ENCODE measurements around the gene AIM2.
"Not testable (repeated sequence)": the region's sequence is repeated elsewhere in the genome, so short reads cannot be mapped to it uniquely, and the experiment has no call there.

AIM2 gene

DNA sequence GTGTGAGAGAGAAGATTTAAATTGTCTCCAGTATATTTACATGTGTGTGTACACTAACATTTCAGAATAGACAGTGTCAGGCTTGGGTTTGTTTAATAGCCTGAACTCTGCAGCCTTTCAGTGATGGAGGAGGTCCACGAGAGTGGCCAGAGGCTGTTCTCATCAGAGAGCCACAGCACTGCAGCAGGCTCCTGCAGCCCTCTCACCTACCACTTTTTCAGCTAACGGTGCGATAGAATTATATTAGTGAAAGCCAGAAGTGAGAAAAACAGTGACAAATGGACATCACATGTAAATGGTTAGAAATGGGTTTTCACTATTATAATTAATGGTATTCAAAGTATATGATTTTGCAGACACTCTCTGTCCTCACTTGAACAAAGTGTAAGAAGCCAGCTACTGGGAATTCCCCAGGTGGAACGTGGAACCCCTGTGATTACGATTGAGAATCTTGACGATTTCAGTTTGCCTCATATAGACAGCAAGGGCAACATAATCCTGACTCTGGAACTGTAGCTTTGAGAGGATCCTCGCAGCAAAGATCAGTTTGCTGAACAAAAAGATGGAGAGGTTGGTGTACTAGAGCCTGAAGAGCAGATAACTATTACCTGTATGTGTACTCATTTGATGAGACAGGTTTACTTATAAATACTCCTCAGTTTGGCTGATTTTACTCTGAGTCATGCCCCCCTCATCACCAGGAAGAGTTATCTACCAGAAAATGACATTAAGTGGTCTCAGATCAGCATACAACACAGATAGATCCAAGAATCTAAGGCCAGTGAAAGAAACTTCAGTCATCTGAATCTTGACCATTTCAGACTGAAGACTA, 35.5 kb downstream of the AIM2 start:
- Mint-ChIP-seq H3K4me3 (no peak overlapping the region), H3K36me3 (ENCODE audit: low read depth) (no peaks in the 10 kb centered on the region), H3K27ac (no peak overlapping the region), H3K4me1 (no peaks in the 10 kb centered on the region), H3K9me3 (no peaks in the 10 kb centered on the region), H3K27me3 (ENCODE audit: low read depth) (no peaks in the 10 kb centered on the region)
- TF ChIP-seq, protein P1, sequence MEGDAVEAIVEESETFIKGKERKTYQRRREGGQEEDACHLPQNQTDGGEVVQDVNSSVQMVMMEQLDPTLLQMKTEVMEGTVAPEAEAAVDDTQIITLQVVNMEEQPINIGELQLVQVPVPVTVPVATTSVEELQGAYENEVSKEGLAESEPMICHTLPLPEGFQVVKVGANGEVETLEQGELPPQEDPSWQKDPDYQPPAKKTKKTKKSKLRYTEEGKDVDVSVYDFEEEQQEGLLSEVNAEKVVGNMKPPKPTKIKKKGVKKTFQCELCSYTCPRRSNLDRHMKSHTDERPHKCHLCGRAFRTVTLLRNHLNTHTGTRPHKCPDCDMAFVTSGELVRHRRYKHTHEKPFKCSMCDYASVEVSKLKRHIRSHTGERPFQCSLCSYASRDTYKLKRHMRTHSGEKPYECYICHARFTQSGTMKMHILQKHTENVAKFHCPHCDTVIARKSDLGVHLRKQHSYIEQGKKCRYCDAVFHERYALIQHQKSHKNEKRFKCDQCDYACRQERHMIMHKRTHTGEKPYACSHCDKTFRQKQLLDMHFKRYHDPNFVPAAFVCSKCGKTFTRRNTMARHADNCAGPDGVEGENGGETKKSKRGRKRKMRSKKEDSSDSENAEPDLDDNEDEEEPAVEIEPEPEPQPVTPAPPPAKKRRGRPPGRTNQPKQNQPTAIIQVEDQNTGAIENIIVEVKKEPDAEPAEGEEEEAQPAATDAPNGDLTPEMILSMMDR (IDR thresholded peaks at IDR 0.05; ENCODE audit: unreplicated experiment in 3 of 3), result no peak

DNA sequence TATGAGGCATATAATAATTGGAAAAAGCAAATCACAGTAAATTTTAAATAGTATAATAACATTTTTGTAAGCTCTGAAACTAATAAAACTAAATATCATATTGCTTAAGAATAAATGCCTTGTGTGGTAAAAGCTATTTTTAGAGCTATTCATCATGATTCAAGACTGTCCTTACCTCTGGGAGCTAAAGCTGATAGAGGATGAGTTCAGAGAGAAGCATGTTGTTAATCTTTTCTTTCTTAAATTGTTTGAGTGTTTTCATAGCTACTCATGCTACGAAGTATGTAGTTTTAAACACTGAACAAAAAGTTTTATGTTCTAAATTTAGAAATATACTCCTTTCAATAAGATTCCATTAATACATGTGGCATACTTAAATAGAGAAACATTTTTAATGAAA, 36.4 kb downstream of the AIM2 start:
- Mint-ChIP-seq H3K4me1 (no peaks in the 10 kb centered on the region), H3K9me3 (no peaks in the 10 kb centered on the region), H3K27me3 (ENCODE audit: low read depth) (no peaks in the 10 kb centered on the region), H3K27ac (no peak overlapping the region), H3K36me3 (ENCODE audit: low read depth) (no peaks in the 10 kb centered on the region), H3K4me3 (no peak overlapping the region)
- TF ChIP-seq, protein P1 (IDR thresholded peaks at IDR 0.05; ENCODE audit: unreplicated experiment in 3 of 3), result no peak

DNA sequence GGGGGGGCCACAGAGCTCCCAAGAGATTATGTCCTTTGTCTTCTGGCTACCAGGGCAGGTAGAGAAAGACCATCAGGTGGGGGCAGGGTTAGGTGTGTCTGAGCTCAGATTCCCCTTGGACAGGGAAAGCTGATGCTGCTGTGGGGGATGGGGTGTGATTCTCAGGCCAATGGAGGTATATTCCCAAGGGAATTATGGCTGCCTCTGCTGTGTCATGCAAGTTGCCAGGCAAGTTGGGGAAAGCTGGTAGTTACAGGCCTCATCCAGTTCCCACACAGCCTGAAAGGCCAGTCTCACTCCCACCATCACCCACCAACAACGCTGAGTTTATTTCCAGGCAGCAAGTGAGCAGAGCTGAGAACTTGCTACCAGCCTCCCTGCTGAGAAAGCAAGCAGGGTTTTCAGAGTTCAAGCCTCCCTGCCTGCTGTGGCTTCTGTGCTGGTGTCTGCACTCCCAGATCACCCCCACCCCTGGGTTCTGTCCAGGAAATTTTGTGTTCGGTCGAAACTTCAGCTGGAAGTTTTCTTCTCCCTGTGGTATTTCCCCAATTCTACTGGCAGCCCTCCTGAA, 45.6 kb downstream of the AIM2 start:
- TF ChIP-seq, protein P1 (IDR thresholded peaks at IDR 0.05; ENCODE audit: unreplicated experiment in 3 of 3), result no peak
- Mint-ChIP-seq H3K27me3 (ENCODE audit: low read depth) (no peaks in the 10 kb centered on the region), H3K27ac (no peak overlapping the region), H3K4me1 (no peaks in the 10 kb centered on the region), H3K4me3 (no peak overlapping the region), H3K36me3 (ENCODE audit: low read depth) (peaks cover 54% of the 10 kb centered on the region), H3K9me3 (peaks cover 10% of the 10 kb centered on the region)

DNA sequence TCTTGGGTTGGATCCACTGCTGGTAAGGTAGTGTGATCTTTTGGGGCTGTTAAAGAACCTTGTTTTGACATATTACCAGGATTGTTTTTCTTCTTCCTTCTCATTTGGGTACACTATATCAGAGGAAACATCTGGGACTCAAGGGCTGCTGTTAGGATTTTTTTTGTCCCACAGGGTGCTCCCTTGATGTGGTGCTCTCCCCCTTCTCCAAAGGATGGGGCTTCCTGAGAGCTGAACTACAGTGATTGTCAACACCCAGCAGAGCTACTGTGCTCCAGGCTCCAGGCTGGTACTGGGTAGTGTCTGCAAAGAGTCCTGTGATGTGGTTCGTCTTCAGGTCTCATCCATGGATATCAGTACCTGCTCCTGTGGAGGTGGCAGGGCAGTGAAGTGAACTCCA, 46.3 kb downstream of the AIM2 start:
- Mint-ChIP-seq H3K36me3 (ENCODE audit: low read depth) (peaks cover 59% of the 10 kb centered on the region), H3K27me3 (ENCODE audit: low read depth) (no peaks in the 10 kb centered on the region), H3K9me3 (peaks cover 10% of the 10 kb centered on the region), H3K27ac (no peak overlapping the region), H3K4me3 (no peak overlapping the region), H3K4me1 (no peaks in the 10 kb centered on the region)
- TF ChIP-seq, protein P1 (IDR thresholded peaks at IDR 0.05; ENCODE audit: unreplicated experiment in 3 of 3), result no peak

DNA sequence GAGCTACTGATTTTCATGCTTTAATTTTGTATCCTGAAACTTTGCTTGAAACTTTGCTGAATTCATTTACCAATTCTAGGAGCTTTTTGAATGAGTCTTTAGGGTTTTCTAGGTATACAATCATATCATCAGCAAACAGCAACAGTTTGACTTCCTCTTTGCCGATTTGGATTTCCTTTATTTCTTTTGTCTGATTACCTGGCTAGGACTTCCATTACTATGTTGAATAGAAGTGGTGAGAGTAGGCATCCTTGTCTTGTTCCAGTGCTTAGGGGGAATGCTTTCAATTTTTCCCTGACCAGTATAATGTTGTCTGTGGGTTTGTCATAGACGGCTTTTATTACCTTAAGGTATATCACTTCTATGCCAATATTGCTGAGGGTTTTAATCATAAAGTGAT, 49.7 kb downstream of the AIM2 start:
- H3K4me3 Mint-ChIP-seq; H3K27ac Mint-ChIP-seq; H3K4me1 Mint-ChIP-seq; H3K27me3 Mint-ChIP-seq (ENCODE audit: low read depth): not testable (repeated sequence)
- Mint-ChIP-seq H3K9me3 (peaks cover 10% of the 10 kb centered on the region), H3K36me3 (ENCODE audit: low read depth) (peaks cover 65% of the 10 kb centered on the region)

DNA sequence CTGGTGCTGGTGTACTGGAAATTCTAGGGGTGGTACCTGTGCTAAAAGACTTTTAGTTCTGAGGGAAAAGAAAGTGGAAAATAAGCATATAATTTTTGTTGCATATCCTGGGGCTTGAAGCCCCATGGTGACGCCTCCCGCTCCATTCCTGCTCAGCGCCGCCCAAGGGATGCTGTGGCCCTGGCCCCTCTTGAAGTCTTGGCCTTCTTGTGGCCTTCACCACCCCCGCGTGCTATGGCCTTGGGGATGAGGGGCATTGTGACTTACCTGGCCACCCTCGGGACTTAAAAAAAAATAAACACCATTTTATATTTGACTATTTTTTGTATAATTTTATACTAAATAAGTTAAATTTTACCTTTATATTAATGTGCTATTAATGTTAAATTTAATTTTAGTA, 51.5 kb downstream of the AIM2 start:
- Mint-ChIP-seq H3K27me3 (ENCODE audit: low read depth) (no peaks in the 10 kb centered on the region), H3K27ac (no peak overlapping the region), H3K4me1 (no peaks in the 10 kb centered on the region), H3K36me3 (ENCODE audit: low read depth) (peaks cover 67% of the 10 kb centered on the region), H3K9me3 (peaks cover 4% of the 10 kb centered on the region), H3K4me3 (no peak overlapping the region)
- TF ChIP-seq, protein P1 (IDR thresholded peaks at IDR 0.05; ENCODE audit: unreplicated experiment in 3 of 3), result no peak
